ENCODE measurements around the gene PRSS50.

DNA sequence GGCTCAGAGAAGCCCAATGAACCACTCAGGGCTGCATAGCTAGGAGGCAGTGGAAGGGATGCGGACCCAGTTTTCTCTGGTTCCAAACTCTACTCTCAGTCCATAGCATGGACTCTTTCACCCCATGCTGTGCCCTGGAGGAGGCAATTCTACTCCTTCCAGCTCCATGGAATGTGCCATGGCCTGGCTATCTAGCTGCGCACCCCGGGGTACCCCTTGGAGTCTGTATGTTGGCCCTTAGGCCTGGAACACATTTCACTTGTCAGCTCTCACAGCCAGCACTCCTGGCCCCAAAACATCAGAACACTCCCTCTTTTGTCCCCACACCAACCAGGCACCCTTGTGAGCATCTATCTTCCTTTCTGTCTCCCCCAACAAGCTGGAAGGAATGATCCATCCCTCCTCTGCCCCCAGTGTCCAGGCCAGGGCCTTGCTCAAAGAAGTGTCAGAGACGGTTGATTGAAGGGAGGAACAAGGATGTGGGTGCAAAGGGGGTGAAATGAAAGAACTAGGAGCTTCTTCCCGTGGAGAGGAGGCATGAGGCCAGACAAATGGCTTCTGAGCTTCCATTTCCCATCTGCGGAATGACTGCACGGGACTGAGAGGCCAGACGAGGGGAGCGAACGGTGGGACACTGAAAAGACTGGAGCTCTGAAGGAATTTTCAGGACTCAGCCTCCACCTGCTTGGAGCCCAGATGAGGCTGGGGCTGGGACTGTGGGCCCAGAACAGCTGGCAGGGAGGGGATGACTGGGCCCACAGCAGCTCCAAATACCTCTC is 2.8 kb downstream of the PRSS50 start:
- no peak for TF ChIP-seq CTCF (IDR thresholded peaks at IDR 0.05; ENCODE audit: low read length)
- TF ChIP-seq EZH2phosphoT487 (IDR thresholded peaks at IDR 0.05; ENCODE audit: low read length): no peak
- TF ChIP-seq EZH2 (optimal IDR thresholded peaks at IDR 0.05; ENCODE audit: low read depth, low read length): no peak
